GM21423 (cell line): ENCODE data around the gene MARCHF3.
"Not testable (repeated sequence)": the region's sequence is repeated elsewhere in the genome, so short reads cannot be mapped to it uniquely, and the experiment has no call there.

Source experiments
- ATAC-seq: cut with Tn5 transposase; IDR thresholded peaks from one replicate; pipeline ENCODE4 v1.9.1; 2021; ENCODE audit warnings: mild to moderate bottlenecking, moderate library complexity; ENCODE audit not compliant: unreplicated experiment

MARCHF3 gene

GRCh38 chr5:127014573-127014972 lies 15.8 kb downstream of the MARCHF3 start:
- ATAC-seq = no peak

- no peak for ATAC-seq
Observed at GRCh38 chr5:127013407-127013806, 17.0 kb downstream of the MARCHF3 start.

GRCh38 chr5:127012916-127013315 lies 17.4 kb downstream of the MARCHF3 start:
- no peak for ATAC-seq

GRCh38 chr5:127011961-127012644 lies 18.3 kb downstream of the MARCHF3 start:
- peak; percentile 85 for ATAC-seq

- no peak for ATAC-seq
Observed at GRCh38 chr5:127011153-127011552, 19.2 kb downstream of the MARCHF3 start.

GRCh38 chr5:127010362-127010761 lies 20.0 kb downstream of the MARCHF3 start:
- ATAC-seq = no peak

GRCh38 chr5:127009784-127010183 lies 20.6 kb downstream of the MARCHF3 start:
- ATAC-seq = no peak

GRCh38 chr5:127008300-127008975 lies 21.9 kb downstream of the MARCHF3 start:
- no peak for ATAC-seq

- no peak for ATAC-seq
Observed at GRCh38 chr5:127007522-127007921, 22.8 kb downstream of the MARCHF3 start.

- ATAC-seq = no peak
Observed at GRCh38 chr5:127006744-127007143, 23.6 kb downstream of the MARCHF3 start.

- ATAC-seq = not testable (repeated sequence)
Observed at GRCh38 chr5:127005282-127005681, 25.1 kb downstream of the MARCHF3 start.

GRCh38 chr5:127004721-127005120 lies 25.6 kb downstream of the MARCHF3 start:
- ATAC-seq = no peak

GRCh38 chr5:127003798-127004495 lies 26.4 kb downstream of the MARCHF3 start:
- ATAC-seq = no peak

GRCh38 chr5:127002390-127002789 lies 28.0 kb downstream of the MARCHF3 start:
- no peak for ATAC-seq

- no peak for ATAC-seq
Observed at GRCh38 chr5:127001621-127002296, 28.6 kb downstream of the MARCHF3 start.

- ATAC-seq = no peak
Observed at GRCh38 chr5:126998895-126999570, 31.3 kb downstream of the MARCHF3 start.

- peak; percentile 79 for ATAC-seq
Observed at GRCh38 chr5:126998201-126998631, 32.1 kb downstream of the MARCHF3 start.

GRCh38 chr5:126995689-126996088 lies 34.7 kb downstream of the MARCHF3 start:
- ATAC-seq = no peak

GRCh38 chr5:126995039-126995438 lies 35.3 kb downstream of the MARCHF3 start:
- ATAC-seq = no peak

GRCh38 chr5:126994485-126994884 lies 35.9 kb downstream of the MARCHF3 start:
- no peak for ATAC-seq
